ENCODE measurements around the gene CCDC33.

CCDC33 gene

DNA sequence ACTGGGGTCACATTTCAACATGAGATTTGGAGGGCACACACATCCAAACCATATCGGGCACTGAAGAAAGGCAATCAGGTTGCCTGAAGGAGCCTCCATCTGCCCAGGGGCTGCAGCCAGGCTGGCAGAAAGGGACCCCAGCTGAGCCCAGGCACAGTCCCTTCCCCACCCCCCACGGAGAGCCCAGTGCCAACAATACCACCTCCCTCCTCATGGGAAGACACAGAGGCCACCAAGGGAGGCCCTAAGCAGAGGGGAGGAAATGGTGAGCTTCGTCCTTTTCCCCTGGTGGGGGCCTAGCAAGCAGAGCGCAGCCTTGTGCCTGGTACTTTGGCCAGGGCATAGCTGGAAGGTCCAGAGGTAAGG lies 30.6 kb upstream of the CCDC33 start (continued):
- TF ChIP-seq ELK4 (IDR thresholded peaks at IDR 0.05; ENCODE audit: borderline replicate concordance, low read depth, low read length) = no peak
- TF ChIP-seq KLF9 (tag by site-specific recombination; IDR thresholded peaks at IDR 0.05; ENCODE audit: low read depth) = no peak
- peak; percentile 41 for TF ChIP-seq GLIS2 (tag by site-specific recombination; IDR thresholded peaks at IDR 0.05)
- no peak for TF ChIP-seq ZFP41 (tag by site-specific recombination; IDR thresholded peaks at IDR 0.05; ENCODE audit: borderline replicate concordance)
- TF ChIP-seq ZNF623 (tag by site-specific recombination; IDR thresholded peaks at IDR 0.05) = no peak

GRCh38 chr15:74206801-74207281 lies 29.3 kb upstream of the CCDC33 start:
- Histone ChIP-seq H3K36me3 (ENCODE audit: control insufficient read depth in 2 of 2, insufficient read depth in 1 of 2, low read length in 2 of 2) (no peaks in the 10 kb centered on the region), H3K9me3 (ENCODE audit: control insufficient read depth, insufficient read depth, low read depth, low read length) (no peaks in the 10 kb centered on the region), H3K4me3 (ENCODE audit: low read depth, low read length) (no peak overlapping the region), H3K4me1 (ENCODE audit: control insufficient read depth, insufficient read depth, low read length) (peaks cover 42% of the 10 kb centered on the region), H3K27ac (ENCODE audit: extremely low read depth, low read depth, low read length) (no peak overlapping the region)
- TF ChIP-seq ZNF843 (tag by site-specific recombination; IDR thresholded peaks at IDR 0.05) (no peak), HOXD13 (CRISPR knock-in tag; IDR thresholded peaks at IDR 0.05; ENCODE audit: borderline replicate concordance) (no peak), ZFHX2 (tag by site-specific recombination; conservative IDR thresholded peaks at IDR 0.05) (no peak), ZNF112 (tag by site-specific recombination; IDR thresholded peaks at IDR 0.05) (no peak), ZXDB (tag by site-specific recombination; IDR thresholded peaks at IDR 0.05) (peak; percentile 15; the same call in 1 of the 2 replicates), ZNF324 (tag by site-specific recombination; IDR thresholded peaks at IDR 0.05) (no peak), ZNF426 (tag by site-specific recombination; IDR thresholded peaks at IDR 0.05) (no peak), OSR2 (tag by site-specific recombination; IDR thresholded peaks at IDR 0.05) (peak; percentile 62; the same call in 1 of the 2 replicates), ZNF660 (tag by site-specific recombination; IDR thresholded peaks at IDR 0.05) (no peak), ZNF221 (tag by site-specific recombination; IDR thresholded peaks at IDR 0.05; ENCODE audit: borderline replicate concordance) (no peak), ZBTB21 (tag by site-specific recombination; IDR thresholded peaks at IDR 0.05) (no peak), BCL6B (tag by site-specific recombination; IDR thresholded peaks at IDR 0.05) (no peak), ZNF623 (tag by site-specific recombination; IDR thresholded peaks at IDR 0.05) (no peak), ZBTB8A (tag by site-specific recombination; IDR thresholded peaks at IDR 0.05) (no peak), ZNF280C (tag by site-specific recombination; IDR thresholded peaks at IDR 0.05) (no peak), GLIS1 (tag by site-specific recombination; IDR thresholded peaks at IDR 0.05) (peak; percentile 65), SP7 (tag by site-specific recombination; IDR thresholded peaks at IDR 0.05) (peak; percentile 52; the same call in 1 of the 2 replicates), ZIC2 (tag by site-specific recombination; IDR thresholded peaks at IDR 0.05) (0 out of 2 replicates have a peak, but pooled peaks have one; percentile 6)
- TF ChIP-seq, protein P1, sequence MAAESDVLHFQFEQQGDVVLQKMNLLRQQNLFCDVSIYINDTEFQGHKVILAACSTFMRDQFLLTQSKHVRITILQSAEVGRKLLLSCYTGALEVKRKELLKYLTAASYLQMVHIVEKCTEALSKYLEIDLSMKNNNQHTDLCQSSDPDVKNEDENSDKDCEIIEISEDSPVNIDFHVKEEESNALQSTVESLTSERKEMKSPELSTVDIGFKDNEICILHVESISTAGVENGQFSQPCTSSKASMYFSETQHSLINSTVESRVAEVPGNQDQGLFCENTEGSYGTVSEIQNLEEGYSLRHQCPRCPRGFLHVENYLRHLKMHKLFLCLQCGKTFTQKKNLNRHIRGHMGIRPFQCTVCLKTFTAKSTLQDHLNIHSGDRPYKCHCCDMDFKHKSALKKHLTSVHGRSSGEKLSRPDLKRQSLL (tag by site-specific recombination; IDR thresholded peaks at IDR 0.05) = no peak
- TF ChIP-seq, protein P2, sequence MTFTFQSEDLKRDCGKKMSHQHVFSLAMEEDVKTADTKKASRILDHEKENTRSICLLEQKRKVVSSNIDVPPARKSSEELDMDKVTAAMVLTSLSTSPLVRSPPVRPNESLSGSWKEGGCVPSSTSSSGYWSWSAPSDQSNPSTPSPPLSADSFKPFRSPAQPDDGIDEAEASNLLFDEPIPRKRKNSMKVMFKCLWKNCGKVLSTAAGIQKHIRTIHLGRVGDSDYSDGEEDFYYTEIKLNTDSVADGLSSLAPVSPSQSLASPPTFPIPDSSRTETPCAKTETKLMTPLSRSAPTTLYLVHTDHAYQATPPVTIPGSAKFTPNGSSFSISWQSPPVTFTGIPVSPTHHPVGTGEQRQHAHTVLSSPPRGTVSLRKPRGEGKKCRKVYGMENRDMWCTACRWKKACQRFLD (tag by site-specific recombination; IDR thresholded peaks at IDR 0.05) = no peak
- CTCF ChIA-PET = interaction anchor here (0.8 to 1.5 kb wide), 3 partner anchors 33 to 118 kb away, joined by 4 to 5 read pairs (median 4); no protein-coding TSS in a partner anchor
- POLR2A ChIA-PET = interaction anchor here (0.7 to 2.4 kb wide), 3 partner anchors 11 to 71 kb away, joined by 3 to 10 read pairs (median 4); no protein-coding TSS in a partner anchor
